Measurements from ENCODE around the gene VPS45.
A peak's percentile ranks its signal among the peaks of the same experiment; 100 is the strongest.
"Not testable (repeated sequence)": the region's sequence is repeated elsewhere in the genome, so short reads cannot be mapped to it uniquely, and the experiment has no call there.

Gene VPS45, protein sequence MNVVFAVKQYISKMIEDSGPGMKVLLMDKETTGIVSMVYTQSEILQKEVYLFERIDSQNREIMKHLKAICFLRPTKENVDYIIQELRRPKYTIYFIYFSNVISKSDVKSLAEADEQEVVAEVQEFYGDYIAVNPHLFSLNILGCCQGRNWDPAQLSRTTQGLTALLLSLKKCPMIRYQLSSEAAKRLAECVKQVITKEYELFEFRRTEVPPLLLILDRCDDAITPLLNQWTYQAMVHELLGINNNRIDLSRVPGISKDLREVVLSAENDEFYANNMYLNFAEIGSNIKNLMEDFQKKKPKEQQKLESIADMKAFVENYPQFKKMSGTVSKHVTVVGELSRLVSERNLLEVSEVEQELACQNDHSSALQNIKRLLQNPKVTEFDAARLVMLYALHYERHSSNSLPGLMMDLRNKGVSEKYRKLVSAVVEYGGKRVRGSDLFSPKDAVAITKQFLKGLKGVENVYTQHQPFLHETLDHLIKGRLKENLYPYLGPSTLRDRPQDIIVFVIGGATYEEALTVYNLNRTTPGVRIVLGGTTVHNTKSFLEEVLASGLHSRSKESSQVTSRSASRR

DNA sequence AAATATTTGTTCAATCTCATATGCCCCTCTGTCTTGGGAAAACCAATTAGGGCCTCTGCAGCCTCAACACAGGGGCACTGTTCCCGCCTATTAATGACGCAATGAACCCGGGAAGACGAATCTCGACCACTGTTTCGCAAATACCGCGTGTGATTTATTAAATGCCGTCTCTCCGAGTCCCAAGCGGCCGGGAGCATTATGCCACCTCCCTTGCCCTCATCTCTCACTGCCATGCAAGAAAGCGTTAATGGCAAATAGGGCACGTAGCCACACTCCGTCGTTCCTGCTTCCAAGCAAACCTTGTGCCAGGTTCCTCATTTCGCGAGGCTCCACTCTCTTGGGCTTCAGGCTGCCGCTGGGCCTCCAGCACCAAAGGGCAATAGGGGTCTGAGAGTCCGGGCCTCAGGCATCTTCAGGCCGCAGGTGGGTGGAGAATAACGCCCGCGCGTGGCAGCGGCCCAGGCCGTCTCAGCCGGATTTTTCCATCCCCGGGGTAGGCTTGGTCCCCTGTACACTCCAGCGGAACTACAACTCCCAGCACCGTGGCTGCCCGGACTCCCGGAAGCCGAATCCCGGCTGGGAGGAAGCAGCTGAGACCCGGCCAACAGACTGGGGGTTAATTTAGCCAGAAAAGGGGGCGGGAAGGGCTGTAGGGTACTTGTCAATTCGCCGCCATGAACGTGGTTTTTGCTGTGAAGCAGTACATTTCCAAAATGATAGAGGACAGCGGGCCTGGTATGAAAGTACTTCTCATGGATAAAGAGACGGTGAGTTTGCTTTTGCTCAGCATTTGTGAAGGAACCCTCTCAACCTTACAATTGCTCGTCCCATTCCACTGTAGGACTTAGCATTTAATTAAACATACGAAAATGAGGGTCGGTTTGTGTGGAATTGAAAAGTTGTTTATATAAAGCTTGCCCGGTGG, at the start of gene VPS45:
Gene VPS45 (plus strand): TSS at position 593 of the 925 bp plus-strand sequence. CDS start 82 bp downstream, at position 675.
- DNase-seq (ENCODE audit: insufficient read length, low spot score), result peak; percentile 66

DNA sequence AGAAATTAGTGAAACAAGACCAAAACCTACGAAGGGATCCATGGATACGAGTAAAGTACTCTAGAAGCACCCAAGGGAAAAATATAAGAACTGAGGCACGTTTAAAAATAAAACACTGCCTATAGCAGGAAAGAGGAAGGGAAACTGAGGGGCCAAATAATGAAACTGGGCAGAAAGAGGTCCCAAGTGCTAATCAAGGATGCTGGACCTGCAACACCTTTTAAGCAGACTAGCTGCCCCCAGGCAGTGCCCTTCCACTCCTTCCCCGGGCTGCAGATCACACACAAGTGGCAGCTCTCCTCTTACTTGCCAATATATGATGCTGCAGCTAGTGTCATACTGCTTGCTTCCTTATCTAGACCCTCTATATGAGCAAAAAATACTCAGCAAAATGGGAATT, 49.4 kb upstream of the VPS45 start:
- FAIRE-seq, result no peak
- no peak for DNase-seq (ENCODE audit: insufficient read length, low spot score)

More for the DNA sequence above, at the start of gene VPS45:
- FAIRE-seq, result peak; percentile 82

DNA sequence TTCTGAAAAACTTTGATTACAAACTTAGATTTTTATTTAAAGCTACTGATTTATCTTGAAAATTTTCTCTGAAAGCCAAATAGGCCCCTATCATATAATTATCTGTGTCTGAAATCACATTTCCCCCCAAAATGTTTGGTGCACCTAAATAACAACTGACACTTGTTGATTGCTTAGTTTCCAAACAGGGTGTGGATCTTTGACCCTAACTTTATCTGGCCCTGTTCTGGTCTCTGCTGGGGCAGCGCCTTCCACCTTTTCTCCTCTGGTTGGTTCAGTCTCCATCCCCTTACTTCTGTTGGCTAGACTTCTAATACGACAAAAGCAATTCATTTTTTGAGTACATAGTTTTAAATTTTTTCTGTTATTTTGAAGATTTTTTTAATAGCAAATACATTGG, 46.9 kb upstream of the VPS45 start:
- no peak for FAIRE-seq
- no peak for DNase-seq (ENCODE audit: insufficient read length, low spot score)

DNA sequence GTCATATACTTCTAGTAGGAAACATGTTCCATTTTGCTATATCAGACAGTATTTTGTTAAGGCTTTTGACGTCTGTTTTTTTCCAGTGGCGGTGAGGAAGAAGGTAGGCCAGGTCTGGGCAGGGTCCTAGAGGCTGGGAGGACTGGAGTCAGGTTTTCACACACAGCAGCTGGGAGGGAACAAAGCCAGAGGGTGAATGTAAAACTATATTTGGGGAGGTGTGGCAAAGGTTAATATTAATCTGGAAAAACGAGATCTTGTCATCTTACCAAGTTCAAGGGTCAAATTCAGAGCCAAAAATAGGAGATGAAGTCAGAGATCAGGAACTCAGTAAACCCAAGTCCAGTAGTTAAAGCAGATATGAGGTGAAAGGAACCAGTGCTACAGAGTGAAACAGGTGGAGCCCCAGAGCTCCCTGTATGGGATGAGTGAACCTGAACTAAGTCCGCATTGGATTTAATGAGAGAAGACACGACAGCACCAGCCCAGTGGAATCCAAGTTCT, 46.3 kb upstream of the VPS45 start:
- FAIRE-seq, result no peak
- no peak for DNase-seq (ENCODE audit: insufficient read length, low spot score)

DNA sequence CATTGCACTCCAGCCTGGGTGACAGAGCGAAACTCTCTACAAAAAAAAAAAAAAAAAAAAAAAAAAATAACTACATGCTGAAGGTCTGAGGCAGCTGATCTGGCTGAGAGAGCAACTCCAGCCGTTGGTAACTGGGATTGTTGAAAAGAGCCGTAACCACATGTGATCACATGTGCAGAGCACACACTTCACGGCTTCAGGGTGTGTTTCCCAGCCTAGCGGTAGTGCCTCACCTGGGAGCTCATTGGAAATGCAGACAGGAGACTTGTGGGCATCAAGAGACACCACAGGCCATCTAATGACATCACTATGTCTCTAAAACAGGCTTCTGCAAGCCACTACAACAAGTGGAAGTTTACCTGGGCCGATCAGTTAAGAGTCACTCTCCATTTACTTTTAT, 45.2 kb upstream of the VPS45 start:
- FAIRE-seq, result no peak
- DNase-seq (ENCODE audit: insufficient read length, low spot score), result no peak

DNA sequence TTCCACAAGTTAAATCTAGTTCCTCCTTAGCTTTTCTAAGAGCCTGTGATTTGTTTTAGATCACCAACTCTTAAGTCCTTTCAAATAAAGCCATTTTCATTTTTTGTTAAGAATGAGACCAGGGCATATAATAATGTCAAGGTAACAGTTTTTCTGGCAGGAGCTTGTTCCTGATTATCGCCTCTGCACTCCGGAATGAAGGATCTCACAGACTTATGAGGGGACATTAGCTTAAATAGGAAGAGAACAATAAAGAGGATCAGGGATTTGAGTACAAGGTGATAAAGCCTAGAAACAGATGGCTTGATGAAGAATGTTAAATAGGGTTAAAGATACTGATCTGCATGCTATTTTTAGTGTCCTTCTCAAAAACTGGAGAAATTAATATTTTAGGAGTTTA, 43.4 kb upstream of the VPS45 start:
- FAIRE-seq (no peak), DNase-seq (ENCODE audit: insufficient read length, low spot score) (no peak)

DNA sequence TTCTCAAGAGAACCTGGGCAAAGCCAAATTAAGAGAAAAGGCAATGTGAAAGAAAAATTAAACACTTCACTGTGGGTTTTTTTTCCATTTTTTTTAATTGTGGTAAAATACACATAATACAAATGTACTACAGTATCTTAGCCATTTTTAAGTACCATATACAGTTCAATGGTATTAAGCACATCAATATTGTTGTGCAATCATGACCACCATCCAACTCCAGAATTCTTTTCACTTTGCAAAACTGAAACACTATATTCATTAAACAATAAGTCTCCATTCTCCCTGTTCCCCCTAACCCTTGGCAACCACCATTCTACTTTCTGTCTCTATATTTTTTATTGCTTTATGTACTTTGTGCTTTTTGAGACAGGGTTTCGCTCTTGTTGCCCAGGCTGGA, 39.3 kb upstream of the VPS45 start:
- DNase-seq (ENCODE audit: insufficient read length, low spot score), result no peak
- FAIRE-seq, result no peak

DNA sequence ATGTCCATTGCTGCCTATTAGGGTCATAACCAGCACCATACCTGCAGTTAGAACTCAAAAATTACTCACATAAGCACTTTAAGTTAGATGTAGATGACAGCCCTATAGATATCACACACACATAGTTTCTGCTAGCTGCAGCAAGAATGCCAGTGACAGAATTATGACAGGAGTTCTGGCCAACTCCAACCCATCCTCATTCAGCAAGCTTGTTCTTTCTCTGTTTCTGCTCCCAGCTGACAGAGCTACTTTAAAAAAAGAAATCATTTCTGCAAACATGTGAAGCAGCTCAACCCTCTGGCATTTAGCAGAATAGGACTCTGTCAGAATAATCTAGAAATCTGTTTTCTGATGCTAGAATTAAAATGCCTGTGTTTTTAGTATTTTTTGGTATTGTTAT, 33.2 kb upstream of the VPS45 start:
- no peak for FAIRE-seq
- no peak for DNase-seq (ENCODE audit: insufficient read length, low spot score)

DNA sequence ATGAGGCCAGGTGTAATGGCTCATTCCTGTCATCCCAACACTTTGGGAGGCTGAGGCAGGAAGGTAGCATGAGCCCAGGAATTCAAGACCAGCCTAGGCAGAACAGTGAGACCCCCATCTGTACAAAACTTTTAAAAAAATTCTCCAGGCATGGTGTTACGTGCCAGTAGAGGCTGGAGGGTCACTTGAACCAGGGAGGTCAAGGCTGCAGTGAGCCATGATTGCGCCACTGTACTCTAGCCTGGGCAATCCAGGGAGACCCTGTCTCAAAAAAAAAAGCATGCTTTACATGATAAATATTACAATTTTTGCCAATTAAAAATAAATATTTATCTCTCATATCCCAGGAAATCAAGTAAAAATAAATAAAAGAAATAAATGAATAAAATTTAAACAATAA, 17.6 kb upstream of the VPS45 start:
- FAIRE-seq (no peak), DNase-seq (ENCODE audit: insufficient read length, low spot score) (no peak)

DNA sequence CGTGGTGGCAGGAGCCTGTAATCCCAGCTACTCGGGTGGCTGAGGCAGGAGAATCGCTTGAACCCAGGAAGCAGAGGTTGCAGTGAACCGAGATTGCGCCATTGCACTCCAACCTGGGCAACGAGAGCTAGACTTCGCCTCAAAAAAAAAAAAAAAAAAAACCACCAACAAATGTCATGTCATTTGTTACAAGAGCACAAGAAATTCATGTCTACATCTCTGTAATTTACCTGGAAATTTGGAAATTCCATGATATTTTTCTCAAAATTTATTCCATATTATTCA, 16.5 kb upstream of the VPS45 start:
- no peak for FAIRE-seq
- DNase-seq (ENCODE audit: insufficient read length, low spot score), result no peak

DNA sequence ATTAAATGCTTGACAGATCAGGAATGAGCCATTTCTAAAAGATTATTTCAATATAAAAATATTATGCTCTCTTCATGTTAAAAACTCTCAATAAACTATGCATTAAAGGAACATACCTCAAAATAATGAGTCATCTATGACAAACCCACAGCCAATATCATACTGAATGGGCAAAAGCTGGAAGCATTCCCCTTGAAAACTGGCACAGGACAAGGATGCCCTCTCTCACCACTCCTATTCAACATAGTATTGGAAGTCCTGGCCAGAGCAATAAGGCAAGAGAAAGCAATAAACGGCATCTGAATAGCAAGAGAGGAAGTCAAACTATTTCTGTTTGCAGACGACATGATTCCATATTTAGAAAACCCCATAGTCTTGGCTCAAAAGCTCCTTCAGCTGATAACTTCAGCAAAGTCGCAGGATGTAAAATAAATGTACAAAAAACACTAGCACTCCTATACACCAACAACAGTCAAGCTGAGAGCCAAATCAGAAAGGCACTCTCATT, 15.6 kb upstream of the VPS45 start:
- FAIRE-seq; DNase-seq (ENCODE audit: insufficient read length, low spot score): not testable (repeated sequence)

DNA sequence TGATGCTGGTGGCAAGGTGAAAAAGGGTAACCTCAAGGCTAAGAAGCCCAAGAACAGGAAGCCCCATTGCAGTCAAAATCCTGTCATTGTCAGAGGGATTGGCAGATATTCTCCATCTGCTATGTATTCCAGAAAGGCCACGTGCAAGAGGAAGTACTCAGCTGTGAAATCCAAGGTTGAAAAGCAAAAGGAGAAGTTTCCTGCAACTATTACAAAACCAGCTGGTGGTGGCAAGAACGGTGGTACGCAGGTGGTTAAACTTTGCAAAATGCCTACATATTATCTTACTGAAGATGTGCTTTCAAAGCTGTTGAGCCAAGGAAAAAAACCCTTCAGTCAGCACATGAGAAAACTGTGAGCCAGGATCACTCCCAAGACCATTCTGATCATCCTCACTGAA, 13.7 kb upstream of the VPS45 start:
- DNase-seq (ENCODE audit: insufficient read length, low spot score) (no peak), FAIRE-seq (peak; percentile 33)

DNA sequence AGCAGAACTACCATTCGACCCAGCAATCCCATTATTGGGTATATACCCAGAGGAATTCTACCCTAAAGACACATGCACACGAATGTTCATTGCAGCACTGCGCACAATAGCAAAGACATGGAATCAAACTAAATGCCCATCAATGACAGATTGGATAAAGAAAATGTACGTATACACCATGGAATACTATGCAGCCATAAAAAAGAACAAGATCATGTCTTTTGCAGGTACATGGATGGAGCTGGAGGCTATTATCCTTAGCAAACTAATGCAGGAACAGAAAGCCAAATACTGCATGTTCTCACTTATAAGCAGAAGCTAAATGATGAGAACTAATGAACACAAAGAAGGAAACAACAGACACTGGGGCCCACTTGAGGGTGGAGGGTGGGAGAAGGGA, 12.1 kb upstream of the VPS45 start:
- FAIRE-seq; DNase-seq (ENCODE audit: insufficient read length, low spot score): not testable (repeated sequence)

DNA sequence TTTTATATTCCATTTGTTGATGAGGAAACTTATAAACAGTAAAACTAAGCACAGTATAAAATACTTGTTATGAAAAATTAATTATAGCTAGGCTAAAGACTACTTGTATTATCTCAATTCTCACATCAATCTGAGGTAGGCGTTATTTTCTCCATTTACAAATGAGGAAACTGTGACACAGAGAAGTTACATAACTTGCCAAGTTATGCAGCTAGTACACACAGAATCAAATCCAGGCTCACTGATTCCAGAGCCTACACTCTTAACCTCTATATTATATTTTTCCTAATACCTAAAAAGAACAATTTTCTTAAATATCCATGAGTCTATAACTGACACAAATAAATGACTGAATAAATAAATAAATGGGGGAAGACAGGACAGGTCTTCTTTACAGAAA, 11.2 kb upstream of the VPS45 start:
- DNase-seq (ENCODE audit: insufficient read length, low spot score), result no peak
- FAIRE-seq, result no peak

DNA sequence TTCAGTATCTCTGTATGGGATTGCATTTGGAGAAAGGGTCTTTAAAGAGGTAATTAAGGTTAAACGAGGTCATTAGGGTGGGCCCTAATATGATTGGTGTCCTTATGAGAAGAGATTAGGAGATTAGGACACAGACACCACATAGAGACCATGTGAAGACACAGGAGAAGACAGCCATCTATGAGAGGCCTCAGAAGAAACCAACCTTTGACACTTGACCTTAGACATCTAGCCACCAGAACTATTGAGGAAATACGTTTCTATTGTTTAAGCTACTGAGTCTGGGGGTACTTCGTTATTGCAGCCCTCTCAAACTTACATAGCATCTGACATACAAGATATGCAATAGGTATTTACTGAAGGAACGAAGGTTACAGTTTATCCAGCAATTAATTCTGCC, 7.3 kb upstream of the VPS45 start:
- FAIRE-seq (no peak), DNase-seq (ENCODE audit: insufficient read length, low spot score) (no peak)

DNA sequence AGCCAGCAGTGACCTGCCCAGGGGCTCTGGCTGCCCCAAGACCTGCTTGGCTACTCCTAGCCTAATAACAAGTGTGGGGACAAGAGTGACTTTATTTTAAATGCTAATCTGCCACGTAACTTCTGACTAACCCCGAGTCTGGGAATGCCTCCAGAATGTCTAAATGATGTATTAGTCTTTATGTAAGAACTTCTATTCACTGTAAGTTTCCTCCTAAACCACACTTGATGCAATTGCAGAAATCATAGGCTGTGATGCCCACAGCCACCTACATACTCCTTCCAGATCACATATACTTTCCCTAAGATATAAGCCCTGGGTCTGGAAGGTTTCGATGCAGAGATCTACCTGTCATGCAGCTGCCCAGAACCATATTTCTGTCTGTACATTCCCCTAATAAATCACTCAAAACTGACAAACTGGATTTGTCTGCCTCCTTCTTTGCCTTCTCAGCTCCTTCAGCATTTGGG, 5.9 kb upstream of the VPS45 start:
- DNase-seq (ENCODE audit: insufficient read length, low spot score), result no peak
- no peak for FAIRE-seq

DNA sequence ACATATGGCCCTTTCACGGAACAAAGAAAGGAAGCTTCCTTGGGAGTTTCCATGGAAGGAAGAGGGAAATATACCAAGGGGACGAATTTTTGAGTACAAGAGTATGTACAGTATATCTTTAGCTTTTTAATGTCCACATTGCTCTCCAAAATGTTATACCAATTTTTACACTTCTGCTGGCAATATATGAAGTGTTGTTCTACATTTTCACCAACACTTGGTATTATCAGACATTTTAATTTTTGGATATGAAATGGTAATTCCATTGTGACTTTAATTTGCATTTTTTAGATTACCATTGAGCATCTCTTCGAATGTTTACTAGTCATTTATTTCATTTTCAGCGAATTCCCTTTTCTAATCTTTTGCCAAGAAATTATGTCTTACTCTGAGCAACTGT, 5.5 kb upstream of the VPS45 start:
- no peak for DNase-seq (ENCODE audit: insufficient read length, low spot score)
- no peak for FAIRE-seq

DNA sequence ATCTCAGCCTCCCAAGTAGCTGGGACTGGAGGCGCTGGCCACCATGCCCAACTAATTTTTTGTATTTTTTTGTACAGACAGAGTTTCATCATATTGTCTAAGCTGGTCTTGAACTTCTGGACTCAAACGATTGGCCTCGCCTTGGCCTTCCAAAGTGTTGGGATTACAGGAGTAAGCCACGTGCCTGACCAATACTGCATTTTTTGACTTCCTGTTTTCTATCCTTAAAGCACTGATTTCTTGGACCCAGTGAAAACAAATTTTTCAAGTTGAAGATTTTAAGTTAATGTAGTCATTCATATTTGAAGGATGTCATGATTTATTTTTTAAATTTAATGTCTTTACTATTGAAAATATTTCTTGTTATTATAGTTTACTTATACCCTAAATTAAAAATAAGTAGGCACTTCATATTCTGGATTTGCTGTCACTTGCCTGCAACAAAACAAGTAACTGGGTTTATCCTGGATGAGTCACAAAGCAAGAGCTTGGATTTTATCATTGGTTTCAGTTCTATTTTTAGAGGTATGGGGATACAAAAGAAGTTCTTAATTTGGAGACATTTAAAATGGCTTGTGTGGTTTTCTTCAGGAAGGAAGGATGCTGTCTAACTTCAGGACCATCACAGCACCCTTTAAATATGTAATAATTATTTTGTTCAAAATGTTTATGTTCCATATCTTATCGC, 2.2 kb upstream of the VPS45 start:
- no peak for FAIRE-seq
- DNase-seq (ENCODE audit: insufficient read length, low spot score), result no peak

DNA sequence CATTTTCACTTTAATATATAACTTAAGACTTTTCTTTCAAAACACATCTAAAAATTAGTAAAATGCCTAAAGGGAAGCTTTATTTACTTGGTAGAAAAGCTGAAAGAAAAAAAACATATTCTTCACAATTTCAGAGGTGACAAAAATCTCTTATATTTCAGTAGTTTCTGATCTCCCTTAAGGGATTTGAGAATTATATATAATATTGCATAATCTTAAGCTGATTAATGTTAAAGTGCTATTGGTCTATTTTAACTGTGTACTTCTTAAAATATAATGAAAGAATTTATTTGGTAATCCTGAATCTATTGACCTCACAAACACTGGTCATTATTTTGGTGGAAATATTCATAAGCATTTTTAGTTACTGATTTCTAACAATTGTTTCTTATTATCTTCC, 1.2 kb upstream of the VPS45 start:
- no peak for DNase-seq (ENCODE audit: insufficient read length, low spot score)
- no peak for FAIRE-seq

DNA sequence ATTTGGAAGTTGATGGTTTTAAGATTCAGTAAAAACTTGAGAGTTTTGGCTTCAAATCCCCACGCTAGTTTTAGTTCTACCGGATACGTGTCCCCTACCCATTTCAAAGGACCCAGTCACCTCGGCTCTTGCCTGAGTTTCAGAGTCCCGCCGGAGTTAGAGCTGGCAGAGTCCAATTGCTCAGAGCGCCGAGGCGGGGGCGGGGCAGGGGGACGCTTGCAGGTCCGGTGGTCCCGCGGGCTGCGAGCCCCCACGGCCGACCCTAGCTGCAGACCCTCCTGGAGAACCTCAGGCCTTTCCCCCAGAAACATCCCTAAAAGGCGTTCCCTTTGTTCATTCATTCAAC, 765 bp upstream of the VPS45 start:
- peak; percentile 74 for FAIRE-seq
- no peak for DNase-seq (ENCODE audit: insufficient read length, low spot score)

DNA sequence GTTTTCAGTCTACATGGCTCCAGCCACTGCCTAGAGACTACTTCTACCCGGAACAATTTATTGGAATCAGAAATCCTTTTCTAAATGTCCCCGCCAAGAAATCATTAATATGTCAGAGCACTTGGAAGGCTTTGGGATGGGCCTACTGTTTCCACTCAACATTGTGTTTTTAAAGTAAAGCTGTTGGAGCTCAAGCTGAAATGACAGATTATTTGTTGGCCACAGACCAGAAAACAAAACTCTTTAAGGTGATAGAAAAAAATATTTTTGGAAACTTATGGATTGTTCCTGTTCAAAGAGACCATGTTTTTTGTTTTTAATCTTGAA, 496 bp downstream of the VPS45 start:
- no peak for FAIRE-seq
- DNase-seq (ENCODE audit: insufficient read length, low spot score), result no peak
